DOHH2 (cell line): Measurements from ENCODE around the gene C17orf100.

Experiments
- H3F3A ChIP-seq: fragments of 200-600 bp; sonication (generic), shearing (Covaris generic); 2 replicates; pipeline ENCODE4 v1.6.0; 2016; ENCODE audit warnings: antibody characterized with exemption, mild to moderate bottlenecking; ENCODE audit not compliant: control insufficient read depth, insufficient read depth
- H3K27ac ChIP-seq: fragments of 200-600 bp; sonication (generic); 2 replicates; pipeline ENCODE4 v1.5.1; 2014; ENCODE audit warnings: low read depth, mild to moderate bottlenecking, low read length, moderate library complexity
- H3K27me3 ChIP-seq: fragments of 200-600 bp; sonication (generic); 2 replicates; pipeline ENCODE4 v1.6.1; 2014; ENCODE audit warnings: mild to moderate bottlenecking, low read length, mixed read lengths; ENCODE audit not compliant: control insufficient read depth
- H3K36me3 ChIP-seq: fragments of 200-600 bp; sonication (generic); 2 replicates; pipeline ENCODE4 v1.6.1; 2014; ENCODE audit warnings: mild to moderate bottlenecking, low read length, moderate library complexity, mixed read lengths; ENCODE audit not compliant: control insufficient read depth
- H3K4me1 ChIP-seq: fragments of 200-600 bp; sonication (generic); 2 replicates; pipeline ENCODE4 v1.6.1; 2014; ENCODE audit warnings: mild to moderate bottlenecking, low read length, mixed read lengths; ENCODE audit not compliant: control insufficient read depth
- H3K4me2 ChIP-seq: fragments of 200-600 bp; sonication (generic); 2 replicates; pipeline ENCODE4 v1.6.0; 2014; ENCODE audit warnings: mild to moderate bottlenecking, low read length, moderate library complexity
- H3K4me3 ChIP-seq: fragments of 200-600 bp; sonication (generic); 2 replicates; pipeline ENCODE4 v1.5.1; 2014; ENCODE audit warnings: mild to moderate bottlenecking, low read length, mixed read lengths
- H3K79me2 ChIP-seq: fragments of 200-600 bp; sonication (generic); 2 replicates; pipeline ENCODE4 v1.6.1; 2014; ENCODE audit warnings: mild to moderate bottlenecking, low read length, mixed read lengths; ENCODE audit not compliant: control insufficient read depth
- H3K9me2 ChIP-seq: fragments of 200-600 bp; sonication (generic); replicated peaks from 2 replicates; pipeline ENCODE4 v1.6.1; 2014; ENCODE audit warnings: mild to moderate bottlenecking, low read length, mixed read lengths; ENCODE audit not compliant: control insufficient read depth
- H3K9me3 ChIP-seq: fragments of 200-600 bp; sonication (generic); 2 replicates; pipeline ENCODE4 v1.6.1; 2014; ENCODE audit warnings: antibody characterized with exemption, low read length, mixed read lengths; ENCODE audit not compliant: control insufficient read depth, insufficient read depth
- H4K20me1 ChIP-seq: fragments of 200-600 bp; sonication (generic); 2 replicates; pipeline ENCODE4 v1.6.0; 2014; ENCODE audit warnings: low read depth, mild to moderate bottlenecking, antibody characterized with exemption, low read length, moderate library complexity; ENCODE audit not compliant: control insufficient read depth, insufficient read depth
- CTCF ChIP-seq: fragments of 200-600 bp; sonication (generic); IDR thresholded peaks from one replicate; pipeline ENCODE4 v1.5.1; 2014; ENCODE audit warnings: antibody characterized with exemption, mild to moderate bottlenecking, low read depth, low read length; ENCODE audit not compliant: poor library complexity, severe bottlenecking
- EZH2phosphoT487 ChIP-seq: fragments of 200-600 bp; sonication (generic); IDR thresholded peaks from 2 replicates; pipeline ENCODE4 v1.6.1; 2017; ENCODE audit warnings: borderline replicate concordance, mild to moderate bottlenecking, antibody characterized with exemption, low read length, moderate library complexity, mixed read lengths

C17orf100 gene

GRCh38 chr17:6676802-6677157 lies 25.2 kb downstream of the C17orf100 start:
- no peaks in the 10 kb centered on the region for H3K9me3 ChIP-seq
- H3K27ac ChIP-seq, result no peak overlapping the region
- H3F3A ChIP-seq, result no peaks in the 10 kb centered on the region

GRCh38 chr17:6677158-6677831 lies 25.7 kb downstream of the C17orf100 start:
- Histone ChIP-seq H3K4me3 (no peak overlapping the region), H3K27me3 (peaks cover 20% of the 10 kb centered on the region), H3K4me1 (no peaks in the 10 kb centered on the region), H3K9me3 (no peaks in the 10 kb centered on the region), H3K27ac (no peak overlapping the region), H3K36me3 (no peaks in the 10 kb centered on the region), H3K9me2 (no peaks in the 10 kb centered on the region), H3F3A (no peaks in the 10 kb centered on the region), H3K79me2 (no peaks in the 10 kb centered on the region), H3K4me2 (no peak overlapping the region), H4K20me1 (no peaks in the 10 kb centered on the region)
- TF ChIP-seq EZH2phosphoT487, result no peak
- TF ChIP-seq CTCF, result no peak

More at GRCh38 chr17:6676802-6677157, 25.2 kb downstream of the C17orf100 start:
- H3K4me1 ChIP-seq, result no peaks in the 10 kb centered on the region
- no peaks in the 10 kb centered on the region for H3K79me2 ChIP-seq
- H3K4me3 ChIP-seq, result no peak overlapping the region
- peaks cover 17% of the 10 kb centered on the region for H3K27me3 ChIP-seq
- no peaks in the 10 kb centered on the region for H3K36me3 ChIP-seq
- TF ChIP-seq CTCF, result no peak
- TF ChIP-seq EZH2phosphoT487, result no peak
- H4K20me1 ChIP-seq, result no peaks in the 10 kb centered on the region
- H3K4me2 ChIP-seq, result no peak overlapping the region
- no peaks in the 10 kb centered on the region for H3K9me2 ChIP-seq

GRCh38 chr17:6677946-6678345 lies 26.4 kb downstream of the C17orf100 start:
- Histone ChIP-seq H4K20me1 (no peaks in the 10 kb centered on the region), H3F3A (no peaks in the 10 kb centered on the region), H3K27me3 (peaks cover 20% of the 10 kb centered on the region), H3K79me2 (no peaks in the 10 kb centered on the region), H3K4me2 (no peak overlapping the region), H3K9me3 (no peaks in the 10 kb centered on the region), H3K9me2 (no peaks in the 10 kb centered on the region), H3K36me3 (no peaks in the 10 kb centered on the region), H3K4me1 (no peaks in the 10 kb centered on the region), H3K4me3 (no peak overlapping the region), H3K27ac (no peak overlapping the region)
- no peak for TF ChIP-seq EZH2phosphoT487
- TF ChIP-seq CTCF, result no peak
